HEK293 (cell line): ENCODE results near the gene DAAM1.

Experiments used
- CTCF ChIA-PET: fragments of 350-600 bp; formaldehyde crosslinking; extraction: SDS; loops from one replicate; lab custom pipeline; 2021; ENCODE audit warnings: antibody characterized with exemption; lab: Yijun Ruan, JAX
- POLR2A ChIA-PET: fragments of 300-600 bp; formaldehyde crosslinking; extraction: SDS; loops from one replicate; lab custom pipeline; 2020; ENCODE audit warnings: antibody characterized with exemption, inconsistent platforms; lab: Yijun Ruan, JAX
- H3K27ac ChIP-seq: fragments of 200-500 bp; sonication (Bioruptor generic); 2 replicates; pipeline ENCODE4 v1.5.1; 2014; ENCODE audit warnings: low read depth, low read length, control low read depth, inconsistent platforms; ENCODE audit errors: extremely low read depth
- H3K36me3 ChIP-seq, 2 experiments: fragments of 200-500 bp in 1 of 2; sonication (Bioruptor generic) in 1 of 2; 1 replicate in 1 of 2; 2 replicates in 1 of 2; pipeline ENCODE4 v1.5.1; 2014 to 2017; ENCODE audit warnings: inconsistent platforms in 2 of 2, low read length in 2 of 2; ENCODE audit not compliant: control insufficient read depth in 2 of 2, insufficient read depth in 1 of 2
- H3K4me1 ChIP-seq: fragments of 200-500 bp; sonication (Bioruptor generic); 2 replicates; pipeline ENCODE4 v1.5.1; 2014; ENCODE audit warnings: mild to moderate bottlenecking, low read length, inconsistent platforms; ENCODE audit not compliant: control insufficient read depth, insufficient read depth
- H3K4me3 ChIP-seq: 2 replicates; pipeline ENCODE4 v1.5.1; 2011; ENCODE audit warnings: low read depth, mild to moderate bottlenecking, control low read depth, low read length, moderate library complexity
- H3K9me3 ChIP-seq: fragments of 200-500 bp; sonication (Bioruptor generic); 2 replicates; pipeline ENCODE4 v1.5.1; 2014; ENCODE audit warnings: low read depth, low read length, inconsistent platforms; ENCODE audit not compliant: control insufficient read depth, insufficient read depth
- GLI2 ChIP-seq: fragments of 450-650 bp; formaldehyde crosslinking; IDR thresholded peaks from 2 replicates; pipeline ENCODE4; 2017; ENCODE audit warnings: missing biosample characterization, missing genetic modification characterization, low read depth, borderline replicate concordance
- HOXC10 ChIP-seq: sonication (generic); formaldehyde crosslinking; IDR thresholded peaks from 2 replicates; pipeline ENCODE4 v1.8.1; 2023; ENCODE audit warnings: mild to moderate bottlenecking, missing genetic modification reagents
- MEIS1 ChIP-seq: sonication (generic); formaldehyde crosslinking; IDR thresholded peaks from 2 replicates; pipeline ENCODE4 v1.8.1; 2022; ENCODE audit warnings: missing genetic modification reagents, mild to moderate bottlenecking, borderline replicate concordance
- REPIN1 ChIP-seq: fragments of 450-650 bp; formaldehyde crosslinking; IDR thresholded peaks from 2 replicates; pipeline ENCODE4 v1.5.1; 2017; ENCODE audit warnings: missing biosample characterization, missing genetic modification characterization, low read depth
- SALL2 ChIP-seq: fragments of 450-650 bp; formaldehyde crosslinking; IDR thresholded peaks from 2 replicates; pipeline ENCODE4 v1.5.0; 2017; ENCODE audit warnings: missing biosample characterization, mild to moderate bottlenecking, missing genetic modification characterization, borderline replicate concordance
- SCRT1 ChIP-seq: fragments of 450-650 bp; formaldehyde crosslinking; IDR thresholded peaks from 2 replicates; pipeline ENCODE4 v1.5.1; 2016; ENCODE audit warnings: missing biosample characterization, missing genetic modification characterization, borderline replicate concordance
- SP2 ChIP-seq: fragments of 450-650 bp; formaldehyde crosslinking; IDR thresholded peaks from 2 replicates; pipeline ENCODE4 v1.5.1; 2016; ENCODE audit warnings: missing biosample characterization, missing genetic modification characterization
- YY1 ChIP-seq: fragments of 450-650 bp; formaldehyde crosslinking; IDR thresholded peaks from 2 replicates; pipeline ENCODE4 v1.5.1; 2018; ENCODE audit warnings: missing biosample characterization, missing genetic modification characterization
- ZBTB17 ChIP-seq: fragments of 450-650 bp; formaldehyde crosslinking; IDR thresholded peaks from 2 replicates; pipeline ENCODE4 v1.5.1; 2016; ENCODE audit warnings: missing biosample characterization, missing genetic modification characterization
- ZFP3 ChIP-seq: fragments of 450-650 bp; formaldehyde crosslinking; IDR thresholded peaks from 2 replicates; pipeline ENCODE4 v1.5.1; 2016; ENCODE audit warnings: low read depth, missing biosample characterization, missing genetic modification characterization
- ZNF155 ChIP-seq: fragments of 450-650 bp; formaldehyde crosslinking; IDR thresholded peaks from 2 replicates; pipeline ENCODE4 v1.5.1; 2016; ENCODE audit warnings: missing biosample characterization, missing genetic modification characterization
- ZNF184 ChIP-seq: fragments of 450-650 bp; IDR thresholded peaks from 2 replicates; pipeline ENCODE4 v1.5.1; 2018; ENCODE audit warnings: missing biosample characterization, mild to moderate bottlenecking, missing genetic modification characterization
- ZNF335 ChIP-seq: fragments of 450-650 bp; formaldehyde crosslinking; conservative IDR thresholded peaks from 2 replicates; pipeline ENCODE4 v1.5.1; 2016; ENCODE audit warnings: missing biosample characterization, missing genetic modification characterization
- ZNF391 ChIP-seq: fragments of 450-650 bp; formaldehyde crosslinking; IDR thresholded peaks from 2 replicates; pipeline ENCODE4 v1.5.1; 2016; ENCODE audit warnings: low read depth, missing biosample characterization, missing genetic modification characterization, borderline replicate concordance
- ZNF48 ChIP-seq: fragments of 450-650 bp; formaldehyde crosslinking; IDR thresholded peaks from 2 replicates; pipeline ENCODE4 v1.5.1; 2016; ENCODE audit warnings: missing biosample characterization, missing genetic modification characterization
- ZNF561 ChIP-seq: fragments of 450-650 bp; IDR thresholded peaks from 2 replicates; pipeline ENCODE4 v1.5.1; 2018; ENCODE audit warnings: missing biosample characterization, missing genetic modification characterization, borderline replicate concordance
- ZNF596 ChIP-seq: fragments of 450-650 bp; IDR thresholded peaks from 2 replicates; pipeline ENCODE4 v1.5.0; 2018; ENCODE audit warnings: missing biosample characterization, mild to moderate bottlenecking, missing genetic modification characterization, moderate library complexity
- ZNF768 ChIP-seq: fragments of 450-650 bp; formaldehyde crosslinking; IDR thresholded peaks from 2 replicates; pipeline ENCODE4 v1.5.1; 2018; ENCODE audit warnings: missing biosample characterization, mild to moderate bottlenecking, missing genetic modification characterization
- ZNF843 ChIP-seq: fragments of 450-650 bp; formaldehyde crosslinking; IDR thresholded peaks from 2 replicates; pipeline ENCODE4 v1.5.1; 2016; ENCODE audit warnings: missing biosample characterization, missing genetic modification characterization
- ZXDB ChIP-seq: fragments of 450-650 bp; formaldehyde crosslinking; IDR thresholded peaks from 2 replicates; pipeline ENCODE4 v1.5.1; 2016; ENCODE audit warnings: missing biosample characterization, missing genetic modification characterization
- TF ChIP-seq, protein P1 (sequence below): fragments of 450-650 bp; formaldehyde crosslinking; IDR thresholded peaks from 2 replicates; pipeline ENCODE4 v1.5.1; 2016; ENCODE audit warnings: missing biosample characterization, missing genetic modification characterization
- TF ChIP-seq, protein P2 (sequence below): sonication (generic); formaldehyde crosslinking; IDR thresholded peaks from 2 replicates; pipeline ENCODE4 v1.8.1; 2022; ENCODE audit warnings: mild to moderate bottlenecking, moderate library complexity, missing genetic modification reagents

The DAAM1 gene

DNA sequence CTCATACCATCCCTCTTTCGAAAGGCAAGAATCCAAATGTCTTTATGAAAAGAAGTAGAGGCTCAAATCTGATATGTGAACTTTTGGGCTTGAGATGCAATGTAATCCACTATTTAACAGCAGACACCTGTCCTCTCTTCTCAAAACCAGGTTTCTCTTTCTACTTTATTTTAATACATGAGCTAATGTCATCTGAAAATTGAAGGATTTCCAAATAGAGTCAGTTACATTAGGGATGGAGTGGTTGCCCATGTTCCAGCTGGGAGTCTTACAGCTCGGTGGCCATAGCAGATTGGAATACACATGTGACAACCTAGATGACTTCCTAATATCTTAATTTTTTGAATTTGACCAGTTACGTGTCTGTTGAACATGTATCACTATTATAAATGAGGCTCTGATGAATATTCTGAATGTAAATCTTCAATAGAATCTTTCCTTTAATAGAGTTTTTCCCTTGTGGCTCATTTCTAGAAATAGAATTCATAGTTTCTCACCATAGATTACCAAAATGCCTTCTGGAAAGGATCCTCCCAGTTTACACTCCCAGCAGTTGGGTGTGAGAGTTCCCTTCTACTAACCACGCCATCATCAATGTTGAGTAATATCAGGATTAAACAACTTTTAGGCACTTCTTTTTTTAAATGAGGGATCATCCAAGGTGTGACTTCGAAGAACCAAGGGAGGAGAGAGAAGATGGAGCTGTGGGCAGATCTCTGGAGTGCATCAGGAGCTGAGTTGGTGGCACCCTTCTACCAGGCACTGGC, 227.6 kb downstream of the DAAM1 start:
- CTCF ChIA-PET = no interaction called here
- POLR2A ChIA-PET = no interaction called here
- TF ChIP-seq ZNF184 (tag by site-specific recombination) = no peak
- TF ChIP-seq REPIN1 (tag by site-specific recombination) = no peak
- no peak for TF ChIP-seq SCRT1
- TF ChIP-seq ZNF768 (tag by site-specific recombination) = no peak
- TF ChIP-seq ZNF155 (tag by site-specific recombination) = no peak
- TF ChIP-seq MEIS1 (CRISPR knock-in tag) = no peak
- no peak for TF ChIP-seq ZNF843 (tag by site-specific recombination)
- no peak for TF ChIP-seq SP2 (tag by site-specific recombination)
- no peak for TF ChIP-seq ZNF596 (tag by site-specific recombination)
- no peak for TF ChIP-seq YY1 (tag by site-specific recombination)
- TF ChIP-seq, protein P1, sequence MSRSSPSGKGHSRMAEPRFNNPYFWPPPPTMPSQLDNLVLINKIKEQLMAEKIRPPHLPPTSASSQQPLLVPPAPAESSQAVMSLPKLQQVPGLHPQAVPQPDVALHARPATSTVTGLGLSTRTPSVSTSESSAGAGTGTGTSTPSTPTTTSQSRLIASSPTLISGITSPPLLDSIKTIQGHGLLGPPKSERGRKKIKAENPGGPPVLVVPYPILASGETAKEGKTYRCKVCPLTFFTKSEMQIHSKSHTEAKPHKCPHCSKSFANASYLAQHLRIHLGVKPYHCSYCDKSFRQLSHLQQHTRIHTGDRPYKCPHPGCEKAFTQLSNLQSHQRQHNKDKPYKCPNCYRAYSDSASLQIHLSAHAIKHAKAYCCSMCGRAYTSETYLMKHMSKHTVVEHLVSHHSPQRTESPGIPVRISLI (tag by site-specific recombination) = no peak
- no peak for TF ChIP-seq ZXDB (tag by site-specific recombination)
- no peak for TF ChIP-seq ZBTB17 (tag by site-specific recombination)
- no peak for TF ChIP-seq ZNF48 (tag by site-specific recombination)
- TF ChIP-seq ZNF561 (tag by site-specific recombination) = no peak
- TF ChIP-seq SALL2 = no peak
- Histone ChIP-seq H3K4me1 (no peaks in the 10 kb centered on the region), H3K9me3 (no peaks in the 10 kb centered on the region), H3K27ac (no peak overlapping the region), H3K4me3 (no peak overlapping the region), H3K36me3 (peaks cover 0 to 3% of the 10 kb centered on the region in 2 experiments; a peak in 1 of 3 replicates)

DNA sequence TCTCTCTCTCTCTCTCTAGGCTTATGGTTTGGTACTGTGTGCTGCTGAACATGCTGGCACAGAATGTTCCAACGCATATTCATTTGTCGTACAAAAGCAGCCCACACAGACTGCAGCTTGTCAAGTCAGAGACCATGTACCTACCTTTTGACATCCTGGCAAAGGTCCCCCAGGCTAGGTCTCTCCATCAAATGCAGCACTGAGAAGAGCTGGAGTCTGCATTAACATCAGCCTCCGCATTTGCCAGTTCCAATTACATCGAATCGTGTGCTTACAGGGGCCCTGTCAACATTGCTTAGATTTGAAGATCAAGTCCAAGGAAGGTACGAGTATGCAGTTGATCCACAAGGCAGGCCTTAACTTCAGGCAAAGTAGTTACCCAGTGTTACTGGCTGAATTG, 228.8 kb downstream of the DAAM1 start:
- ChIA-PET POLR2A (no interaction called here), CTCF (no interaction called here)
- Histone ChIP-seq H3K4me3 (no peak overlapping the region), H3K27ac (no peak overlapping the region), H3K36me3 (peaks cover 0 to 4% of the 10 kb centered on the region in 2 experiments; a peak in 1 of 3 replicates), H3K9me3 (no peaks in the 10 kb centered on the region), H3K4me1 (no peaks in the 10 kb centered on the region)
- TF ChIP-seq ZFP3 (tag by site-specific recombination) (no peak), GLI2 (no peak), ZNF391 (tag by site-specific recombination) (no peak), HOXC10 (CRISPR knock-in tag) (no peak), ZNF596 (tag by site-specific recombination) (no peak), ZNF335 (tag by site-specific recombination) (no peak)
- TF ChIP-seq, protein P2, sequence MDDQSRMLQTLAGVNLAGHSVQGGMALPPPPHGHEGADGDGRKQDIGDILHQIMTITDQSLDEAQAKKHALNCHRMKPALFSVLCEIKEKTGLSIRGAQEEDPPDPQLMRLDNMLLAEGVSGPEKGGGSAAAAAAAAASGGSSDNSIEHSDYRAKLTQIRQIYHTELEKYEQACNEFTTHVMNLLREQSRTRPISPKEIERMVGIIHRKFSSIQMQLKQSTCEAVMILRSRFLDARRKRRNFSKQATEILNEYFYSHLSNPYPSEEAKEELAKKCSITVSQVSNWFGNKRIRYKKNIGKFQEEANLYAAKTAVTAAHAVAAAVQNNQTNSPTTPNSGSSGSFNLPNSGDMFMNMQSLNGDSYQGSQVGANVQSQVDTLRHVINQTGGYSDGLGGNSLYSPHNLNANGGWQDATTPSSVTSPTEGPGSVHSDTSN (CRISPR knock-in tag) = no peak
